Endodermal cell (in vitro differentiated cells): ENCODE data around the gene OBSCN. TPM values are rescaled to one million over a fixed set of nuclear protein-coding genes. Genes with fewer than 3 reads are reported as not detected.
A peak's percentile ranks its signal among the peaks of the same experiment; 100 is the strongest.

Source experiments
- DNase-seq: peaks from one replicate; pipeline ENCODE4 v3.0.0-alpha.2; 2017
- H3K27ac ChIP-seq: 2 replicates; pipeline ENCODE4 v1.5.1; 2013; ENCODE audit warnings: mild to moderate bottlenecking, low read depth, low read length, moderate library complexity
- H3K27me3 ChIP-seq: 2 replicates; pipeline ENCODE4 v1.6.1; 2013; ENCODE audit warnings: mild to moderate bottlenecking, low read length, moderate library complexity; ENCODE audit not compliant: insufficient read depth, control insufficient read depth, poor library complexity, severe bottlenecking
- H3K36me3 ChIP-seq: 2 replicates; pipeline ENCODE4 v1.7.0; 2013; ENCODE audit warnings: mild to moderate bottlenecking, low read length, moderate library complexity; ENCODE audit not compliant: control insufficient read depth, insufficient read depth
- H3K4me1 ChIP-seq: one replicate; pipeline ENCODE4 v1.7.0; 2013; ENCODE audit warnings: low read length; ENCODE audit not compliant: control insufficient read depth, insufficient read depth
- H3K4me3 ChIP-seq: 2 replicates; pipeline ENCODE4 v1.5.1; 2013; ENCODE audit warnings: mild to moderate bottlenecking, low read length, moderate library complexity
- H3K9ac ChIP-seq: 2 replicates; pipeline ENCODE4 v1.6.1; 2013; ENCODE audit warnings: mild to moderate bottlenecking, low read length, moderate library complexity; ENCODE audit not compliant: poor library complexity, severe bottlenecking; ENCODE audit errors: extremely low read depth
- H3K9me3 ChIP-seq: 2 replicates; pipeline ENCODE4 v1.6.1; 2013; ENCODE audit warnings: mild to moderate bottlenecking, low read length, moderate library complexity; ENCODE audit not compliant: control insufficient read depth
- H3K27ac Mint-ChIP-seq: 2 replicates; pipeline ENCODE4 v1.8.0; 2020; ENCODE audit warnings: mixed read lengths
- H3K27me3 Mint-ChIP-seq: 2 replicates; pipeline ENCODE4 v1.8.0; 2021; ENCODE audit warnings: mild to moderate bottlenecking, mixed read lengths; ENCODE audit not compliant: insufficient read depth
- H3K36me3 Mint-ChIP-seq: 2 replicates; pipeline ENCODE4 v1.8.0; 2020; ENCODE audit warnings: low read depth, mixed read lengths
- H3K4me1 Mint-ChIP-seq: 2 replicates; pipeline ENCODE4 v1.8.0; 2020; ENCODE audit warnings: mixed read lengths
- H3K4me3 Mint-ChIP-seq: 2 replicates; pipeline ENCODE4 v1.8.0; 2020; ENCODE audit warnings: mild to moderate bottlenecking, moderate library complexity, mixed read lengths
- H3K9me3 Mint-ChIP-seq: 2 replicates; pipeline ENCODE4 v1.8.0; 2020; ENCODE audit warnings: mild to moderate bottlenecking, mixed read lengths
- CTCF ChIP-seq: fragments of 200-600 bp; sonication (generic); conservative IDR thresholded peaks from 2 replicates; pipeline ENCODE4 v1.5.0; 2021; ENCODE audit warnings: antibody characterized with exemption, mild to moderate bottlenecking
- WGBS, 2 experiments: methylation state at CpG; one replicate each; pipeline versions ENCODE4 v1.1.5 to v1.1.7; 2013; ENCODE audit warnings: missing lambda C conversion rate in 2 of 2, mixed read lengths in 1 of 2; ENCODE audit not compliant: insufficient coverage in 1 of 2, insufficient read length in 1 of 2; 5-methylcytosine and 5-hydroxymethylcytosine counted together
- total RNA-seq, 2 donors: library from RNA; stranded (reverse); fragmentation: NEBNext Ultra II Directional in 1 of 2; extraction: Animal tissue kit (Norgen Biotek cat#: 25700) in 1 of 2; gene quantifications; 2 replicates in 1 of 2; 3 replicates in 1 of 2; pipeline ENCODE4 v1.2.1, GENCODE V29; 2021

The OBSCN gene
- total RNA-seq, 2 donors from 2014 or later = 53.7 to 68.9 TPM

- 90 to 96% methylated on average over 11 to 14 of the region's 14 CpGs for WGBS, 2 experiments
- Histone ChIP-seq H3K27me3 (no peaks in the 10 kb centered on the region), H3K4me3 (no peak overlapping the region), H3K36me3 (peaks cover 33% of the 10 kb centered on the region), H3K4me1 (no peaks in the 10 kb centered on the region), H3K9me3 (no peaks in the 10 kb centered on the region), H3K27ac (no peak overlapping the region), H3K9ac (no peak overlapping the region)
- H3K4me3 Mint-ChIP-seq = no peak overlapping the region
- peaks cover 16% of the 10 kb centered on the region for H3K4me1 Mint-ChIP-seq
- H3K27ac Mint-ChIP-seq = no peak overlapping the region
- peaks cover 61% of the 10 kb centered on the region for H3K36me3 Mint-ChIP-seq
- no peak for TF ChIP-seq CTCF
- DNase-seq = peak; percentile 29
- H3K27me3 Mint-ChIP-seq = no peaks in the 10 kb centered on the region
- no peaks in the 10 kb centered on the region for H3K9me3 Mint-ChIP-seq
Measured at GRCh38 chr1:228401782-228402640, 194.2 kb downstream of the OBSCN start.

- Histone ChIP-seq H3K27ac (no peak overlapping the region), H3K4me3 (no peak overlapping the region), H3K27me3 (no peaks in the 10 kb centered on the region), H3K4me1 (no peaks in the 10 kb centered on the region), H3K36me3 (peaks cover 33% of the 10 kb centered on the region), H3K9ac (no peak overlapping the region), H3K9me3 (no peaks in the 10 kb centered on the region)
- Mint-ChIP-seq H3K9me3 (no peaks in the 10 kb centered on the region), H3K27ac (no peak overlapping the region), H3K4me1 (peaks cover 16% of the 10 kb centered on the region), H3K27me3 (no peaks in the 10 kb centered on the region), H3K4me3 (no peak overlapping the region), H3K36me3 (peaks cover 59% of the 10 kb centered on the region)
- peak; percentile 23 for DNase-seq
- TF ChIP-seq CTCF = no peak
- 95 to 100% methylated on average over 1 to 5 of the region's 5 CpGs for WGBS, 2 experiments
Measured at GRCh38 chr1:228402641-228403025, 194.8 kb downstream of the OBSCN start.

GRCh38 chr1:228403231-228403631 lies 195.4 kb downstream of the OBSCN start:
- Mint-ChIP-seq H3K27ac (no peak overlapping the region), H3K4me3 (no peak overlapping the region), H3K27me3 (no peaks in the 10 kb centered on the region), H3K9me3 (no peaks in the 10 kb centered on the region), H3K4me1 (peaks cover 16% of the 10 kb centered on the region), H3K36me3 (peaks cover 53% of the 10 kb centered on the region)
- H3K4me1 ChIP-seq = no peaks in the 10 kb centered on the region
- TF ChIP-seq CTCF = no peak
- H3K9me3 ChIP-seq = no peaks in the 10 kb centered on the region
- WGBS, 2 experiments = 94 to 98% methylated on average over 7 to 9 of the region's 9 CpGs
- H3K27ac ChIP-seq = no peak overlapping the region
- H3K9ac ChIP-seq = no peak overlapping the region
- peak; percentile 29 for DNase-seq
- H3K4me3 ChIP-seq = no peak overlapping the region
- H3K27me3 ChIP-seq = no peaks in the 10 kb centered on the region
- H3K36me3 ChIP-seq = peaks cover 33% of the 10 kb centered on the region
